ENCODE results near the gene RALGPS1.

GRCh38 chr9:127162864-127163365 lies 248.3 kb downstream of the RALGPS1 start:
- no peak for TF ChIP-seq CTCF (IDR thresholded peaks at IDR 0.05)
- TF ChIP-seq POLR2AphosphoS5 (IDR thresholded peaks at IDR 0.05) = no peak
